Measurements from ENCODE around the gene BST1.
A peak's percentile ranks its signal among the peaks of the same experiment; 100 is the strongest.
"Not testable (repeated sequence)": the region's sequence is repeated elsewhere in the genome, so short reads cannot be mapped to it uniquely, and the experiment has no call there.

Gene BST1

GRCh38 chr4:15720851-15721250, 18.0 kb downstream of the BST1 start:
- Histone ChIP-seq H3K9me3 (ENCODE audit: control insufficient read depth, low read length) (no peaks in the 10 kb centered on the region), H3K36me3 (ENCODE audit: control insufficient read depth in 1 of 2, insufficient read depth in 2 of 2, low read depth in 1 of 2, low read length in 2 of 2) (peaks cover 0 to 34% of the 10 kb centered on the region in 2 experiments), H3K79me1 (replicated peaks; ENCODE audit: low read length, poor library complexity, severe bottlenecking) (no peaks in the 10 kb centered on the region), H2AFZ (ENCODE audit: low read depth, low read length) (no peak overlapping the region), H3K4ac (ENCODE audit: low read depth in 1 of 2, low read length in 2 of 2) (no peak overlapping the region), H4K91ac (ENCODE audit: low read length) (no peak overlapping the region), H3K27me3 (ENCODE audit: control insufficient read depth in 1 of 2, insufficient read depth in 1 of 2, low read length in 2 of 2) (no peaks in the 10 kb centered on the region), H3K27ac (ENCODE audit: low read length, poor library complexity, severe bottlenecking) (no peak overlapping the region), H3K23ac (ENCODE audit: low read length in 2 of 2) (no peak overlapping the region), H3K18ac (ENCODE audit: low read depth in 1 of 2, low read length in 2 of 2) (no peak overlapping the region), H2BK5ac (ENCODE audit: low read depth, low read length, poor library complexity, severe bottlenecking) (no peak overlapping the region), H4K8ac (ENCODE audit: low read length) (no peak overlapping the region), H3K14ac (ENCODE audit: low read length in 2 of 2) (no peak overlapping the region), H3K9ac (ENCODE audit: low read length) (no peak overlapping the region), H2AK5ac (ENCODE audit: low read length, severe bottlenecking) (no peak overlapping the region), H2BK120ac (ENCODE audit: low read depth, low read length) (no peak overlapping the region), H3K4me3 (ENCODE audit: insufficient read depth in 1 of 2, low read depth in 1 of 2, low read length in 2 of 2) (no peak overlapping the region), H2BK12ac (ENCODE audit: low read length in 2 of 2) (no peak overlapping the region), H2BK15ac (ENCODE audit: low read depth, poor library complexity, severe bottlenecking) (no peak overlapping the region), H3K4me2 (ENCODE audit: low read length, poor library complexity, severe bottlenecking) (no peak overlapping the region), H3K4me1 (ENCODE audit: control insufficient read depth, insufficient read depth, low read depth, low read length) (peaks cover 5% of the 10 kb centered on the region)
- 93% methylated on average over 2 of the region's 2 CpGs for WGBS
- no peak for DNase-seq

- Histone ChIP-seq H3K9me3 (ENCODE audit: control insufficient read depth, low read length) (no peaks in the 10 kb centered on the region), H2BK5ac (ENCODE audit: low read depth, low read length, poor library complexity, severe bottlenecking) (no peak overlapping the region), H2BK15ac (ENCODE audit: low read depth, poor library complexity, severe bottlenecking) (no peak overlapping the region), H3K79me1 (replicated peaks; ENCODE audit: low read length, poor library complexity, severe bottlenecking) (no peaks in the 10 kb centered on the region), H3K4me2 (ENCODE audit: low read length, poor library complexity, severe bottlenecking) (no peak overlapping the region), H3K4me3 (ENCODE audit: insufficient read depth in 1 of 2, low read depth in 1 of 2, low read length in 2 of 2) (no peak overlapping the region), H3K27me3 (ENCODE audit: control insufficient read depth in 1 of 2, insufficient read depth in 1 of 2, low read length in 2 of 2) (no peaks in the 10 kb centered on the region), H3K23ac (ENCODE audit: low read length in 2 of 2) (no peak overlapping the region), H3K4ac (ENCODE audit: low read depth in 1 of 2, low read length in 2 of 2) (peak overlapping the region in 1 of 2 experiments; percentile 30), H3K36me3 (ENCODE audit: control insufficient read depth in 1 of 2, insufficient read depth in 2 of 2, low read depth in 1 of 2, low read length in 2 of 2) (peaks cover 0 to 17% of the 10 kb centered on the region in 2 experiments), H2AFZ (ENCODE audit: low read depth, low read length) (no peak overlapping the region), H2BK12ac (ENCODE audit: low read length in 2 of 2) (no peak overlapping the region), H2BK120ac (ENCODE audit: low read depth, low read length) (no peak overlapping the region), H3K4me1 (ENCODE audit: control insufficient read depth, insufficient read depth, low read depth, low read length) (no peaks in the 10 kb centered on the region), H3K27ac (ENCODE audit: low read length, poor library complexity, severe bottlenecking) (no peak overlapping the region), H4K91ac (ENCODE audit: low read length) (no peak overlapping the region), H3K14ac (ENCODE audit: low read length in 2 of 2) (no peak overlapping the region), H2AK5ac (ENCODE audit: low read length, severe bottlenecking) (no peak overlapping the region), H3K18ac (ENCODE audit: low read depth in 1 of 2, low read length in 2 of 2) (no peak overlapping the region), H3K9ac (ENCODE audit: low read length) (no peak overlapping the region), H4K8ac (ENCODE audit: low read length) (no peak overlapping the region)
- DNase-seq = peak; percentile 49
- WGBS = 76% methylated on average over 4 of the region's 4 CpGs
Observed at GRCh38 chr4:15725608-15726007, 22.7 kb downstream of the BST1 start.

GRCh38 chr4:15729910-15730533, 27.2 kb downstream of the BST1 start:
- H2AK5ac ChIP-seq (ENCODE audit: low read length, severe bottlenecking) = no peak overlapping the region
- H3K79me1 ChIP-seq (replicated peaks; ENCODE audit: low read length, poor library complexity, severe bottlenecking) = no peaks in the 10 kb centered on the region
- H3K36me3 ChIP-seq (ENCODE audit: control insufficient read depth in 1 of 2, insufficient read depth in 2 of 2, low read depth in 1 of 2, low read length in 2 of 2) = no peaks in the 10 kb centered on the region
- DNase-seq = peak; percentile 57
- no peaks in the 10 kb centered on the region for H3K4me1 ChIP-seq (ENCODE audit: control insufficient read depth, insufficient read depth, low read depth, low read length)
- H3K27ac ChIP-seq (ENCODE audit: low read length, poor library complexity, severe bottlenecking) = no peak overlapping the region
- no peak overlapping the region for H2BK15ac ChIP-seq (ENCODE audit: low read depth, poor library complexity, severe bottlenecking)
- no peak overlapping the region for H2BK5ac ChIP-seq (ENCODE audit: low read depth, low read length, poor library complexity, severe bottlenecking)
- H3K14ac ChIP-seq (ENCODE audit: low read length in 2 of 2) = no peak overlapping the region
- 29% methylated on average over 3 of the region's 3 CpGs for WGBS
- no peak overlapping the region for H3K4me3 ChIP-seq (ENCODE audit: insufficient read depth in 1 of 2, low read depth in 1 of 2, low read length in 2 of 2)
- no peak overlapping the region for H3K23ac ChIP-seq (ENCODE audit: low read length in 2 of 2)
- no peak overlapping the region for H2BK120ac ChIP-seq (ENCODE audit: low read depth, low read length)
- H3K4ac ChIP-seq (ENCODE audit: low read depth in 1 of 2, low read length in 2 of 2) = no peak overlapping the region
- no peak overlapping the region for H3K18ac ChIP-seq (ENCODE audit: low read depth in 1 of 2, low read length in 2 of 2)
- H3K27me3 ChIP-seq (ENCODE audit: control insufficient read depth in 1 of 2, insufficient read depth in 1 of 2, low read length in 2 of 2) = no peaks in the 10 kb centered on the region
- H3K9ac ChIP-seq (ENCODE audit: low read length) = peak overlapping the region; percentile 0
- H4K8ac ChIP-seq (ENCODE audit: low read length) = no peak overlapping the region
- H2AFZ ChIP-seq (ENCODE audit: low read depth, low read length) = no peak overlapping the region
- no peak overlapping the region for H2BK12ac ChIP-seq (ENCODE audit: low read length in 2 of 2)
- no peak overlapping the region for H3K4me2 ChIP-seq (ENCODE audit: low read length, poor library complexity, severe bottlenecking)
- H3K9me3 ChIP-seq (ENCODE audit: control insufficient read depth, low read length) = no peaks in the 10 kb centered on the region
- no peak overlapping the region for H4K91ac ChIP-seq (ENCODE audit: low read length)

- 76% methylated on average over 5 of the region's 5 CpGs for WGBS
Observed at GRCh38 chr4:15733061-15733460, 30.2 kb downstream of the BST1 start.

More at GRCh38 chr4:15733061-15733460, 30.2 kb downstream of the BST1 start:
- H3K4me2 ChIP-seq (ENCODE audit: low read length, poor library complexity, severe bottlenecking); H3K18ac ChIP-seq (ENCODE audit: low read depth in 1 of 2, low read length in 2 of 2); H4K91ac ChIP-seq (ENCODE audit: low read length); H3K4ac ChIP-seq (ENCODE audit: low read depth in 1 of 2, low read length in 2 of 2); H2AK5ac ChIP-seq (ENCODE audit: low read length, severe bottlenecking); H2AFZ ChIP-seq (ENCODE audit: low read depth, low read length); H3K9me3 ChIP-seq (ENCODE audit: control insufficient read depth, low read length); H3K27ac ChIP-seq (ENCODE audit: low read length, poor library complexity, severe bottlenecking); H2BK12ac ChIP-seq (ENCODE audit: low read length in 2 of 2); H4K8ac ChIP-seq (ENCODE audit: low read length); H2BK120ac ChIP-seq (ENCODE audit: low read depth, low read length); H3K23ac ChIP-seq (ENCODE audit: low read length in 2 of 2); H3K27me3 ChIP-seq (ENCODE audit: control insufficient read depth in 1 of 2, insufficient read depth in 1 of 2, low read length in 2 of 2); H3K14ac ChIP-seq (ENCODE audit: low read length in 2 of 2); H3K4me3 ChIP-seq (ENCODE audit: insufficient read depth in 1 of 2, low read depth in 1 of 2, low read length in 2 of 2); H3K79me1 ChIP-seq (replicated peaks; ENCODE audit: low read length, poor library complexity, severe bottlenecking); H2BK15ac ChIP-seq (ENCODE audit: low read depth, poor library complexity, severe bottlenecking); DNase-seq; H2BK5ac ChIP-seq (ENCODE audit: low read depth, low read length, poor library complexity, severe bottlenecking); H3K9ac ChIP-seq (ENCODE audit: low read length); H3K4me1 ChIP-seq (ENCODE audit: control insufficient read depth, insufficient read depth, low read depth, low read length); H3K36me3 ChIP-seq (ENCODE audit: control insufficient read depth in 1 of 2, insufficient read depth in 2 of 2, low read depth in 1 of 2, low read length in 2 of 2): not testable (repeated sequence)

All from mesenchymal stem cell (in vitro differentiated cells and primary cell).